ENCODE results near the gene POLA1.

- TF ChIP-seq CTCF (conservative IDR thresholded peaks at IDR 0.05; ENCODE audit: low read depth, low read length) (no peak), POLR2A (IDR thresholded peaks at IDR 0.05; ENCODE audit: low read depth, low read length) (no peak), USF2 (IDR thresholded peaks at IDR 0.05; ENCODE audit: low read depth, low read length) (no peak), MXI1 (IDR thresholded peaks at IDR 0.05; ENCODE audit: borderline replicate concordance, low read depth, low read length) (no peak), SMC3 (IDR thresholded peaks at IDR 0.05; ENCODE audit: low read depth, low read length) (no peak), MAZ (IDR thresholded peaks at IDR 0.05; ENCODE audit: borderline replicate concordance, low read depth, low read length) (no peak)
These were observed 323.4 kb downstream of the POLA1 start for GRCh38 chrX:25016938-25017598.

Data from IMR-90 (cell line).